Activated CD4-positive, alpha-beta T cell treated with anti-CD3 and anti-CD28 coated beads, Interleukin-2, amount 10 ng/mL, durations not matched to agents 7 days and 5 days (primary cell): ENCODE results near the gene MARK1. TPM values are rescaled to one million over a fixed set of nuclear protein-coding genes. Genes with fewer than 3 reads are reported as not detected.

Experiments used
- CTCF ChIA-PET: fragments of 350-600 bp; sonication (Branson Sonifier 250); formaldehyde crosslinking; loops from one replicate; lab custom pipeline; 2021; ENCODE audit warnings: antibody characterized with exemption; lab: Charles Lee
- POLR2A ChIA-PET: fragments of 350-600 bp; sonication (Branson Sonifier 250); formaldehyde crosslinking; loops from one replicate; lab custom pipeline; 2021; ENCODE audit warnings: antibody characterized with exemption; lab: Charles Lee
- DNase-seq: peaks from one replicate; pipeline ENCODE4 v3.0.0-alpha.2; 2020
- H3K27ac Mint-ChIP-seq: one replicate; pipeline ENCODE4 v1.8.0; 2021; ENCODE audit warnings: mild to moderate bottlenecking, moderate library complexity, mixed read lengths
- H3K27me3 Mint-ChIP-seq: one replicate; pipeline ENCODE4 v1.8.0; 2021; ENCODE audit warnings: mixed read lengths
- H3K36me3 Mint-ChIP-seq: one replicate; pipeline ENCODE4 v1.8.0; 2021; ENCODE audit warnings: low read depth, mixed read lengths
- H3K4me1 Mint-ChIP-seq: one replicate; pipeline ENCODE4 v1.8.0; 2021; ENCODE audit warnings: mixed read lengths
- H3K4me3 Mint-ChIP-seq: one replicate; pipeline ENCODE4 v1.8.0; 2021; ENCODE audit warnings: mild to moderate bottlenecking, moderate library complexity, mixed read lengths
- H3K9me3 Mint-ChIP-seq: one replicate; pipeline ENCODE4 v1.8.0; 2021; ENCODE audit warnings: mixed read lengths
- total RNA-seq, 2 experiments: library from RNA; stranded (reverse); gene quantifications; one replicate each; pipeline ENCODE4 v1.2.3, GENCODE V29; 2021

MARK1 gene
- total RNA-seq, 2 experiments from 2014 or later: not detected

DNA sequence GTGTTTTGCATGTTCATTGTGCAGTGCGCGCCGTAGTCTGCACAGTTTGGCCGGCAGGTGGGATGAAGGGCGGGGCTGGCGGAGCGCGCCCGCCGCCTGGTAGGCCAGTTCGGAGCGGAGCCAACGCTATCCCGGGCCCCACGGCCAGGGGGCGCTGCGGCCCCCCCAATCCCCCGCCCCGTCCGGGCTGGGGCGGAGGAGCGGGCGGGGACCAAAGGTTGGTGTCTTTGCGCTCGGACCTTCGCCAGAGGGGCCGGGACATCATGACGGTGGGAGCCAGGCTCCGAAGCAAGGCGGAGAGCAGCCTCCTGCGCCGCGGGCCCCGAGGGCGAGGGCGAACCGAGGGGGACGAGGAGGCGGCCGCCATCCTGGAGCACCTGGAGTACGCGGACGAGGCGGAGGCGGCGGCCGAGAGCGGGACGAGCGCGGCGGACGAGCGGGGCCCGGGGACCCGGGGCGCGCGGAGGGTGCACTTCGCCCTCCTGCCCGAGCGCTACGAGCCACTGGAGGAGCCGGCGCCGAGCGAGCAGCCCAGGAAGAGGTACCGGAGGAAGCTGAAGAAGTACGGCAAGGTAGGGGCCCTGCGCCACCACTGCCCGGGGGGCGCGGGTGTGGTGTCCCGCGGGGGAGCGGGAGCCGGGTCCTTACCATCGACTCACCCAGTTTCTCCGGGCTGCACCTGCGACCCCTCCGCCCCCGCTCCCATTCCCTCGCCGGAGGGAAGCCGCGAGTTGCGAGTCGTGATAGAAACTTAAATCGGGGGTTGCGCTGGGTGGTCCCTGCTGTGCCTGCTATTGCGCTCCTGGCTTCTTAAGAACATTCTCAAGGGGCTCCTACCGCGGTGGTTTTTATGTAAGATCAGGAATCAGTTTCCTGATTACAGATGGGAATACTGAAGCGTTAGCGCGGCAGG is 162.5 kb downstream of the MARK1 start, which contains the start of gene C1orf115:
TSS of gene C1orf115 (plus strand) at position 224 of the 913 bp plus-strand sequence. CDS start at position 264, 40 bp downstream.
- Mint-ChIP-seq H3K4me3 (peak within 1 kb of the TSS; percentile 75), H3K27ac (peak within 1 kb of the TSS; percentile 68), H3K9me3 (no peaks in the 10 kb centered on the region), H3K36me3 (no peaks in the 10 kb centered on the region), H3K4me1 (peaks cover 4% of the 10 kb centered on the region), H3K27me3 (peaks cover 24% of the 10 kb centered on the region)
- DNase-seq: peak; percentile 72
- CTCF ChIA-PET: no interaction called here
- POLR2A ChIA-PET: no interaction called here

DNA sequence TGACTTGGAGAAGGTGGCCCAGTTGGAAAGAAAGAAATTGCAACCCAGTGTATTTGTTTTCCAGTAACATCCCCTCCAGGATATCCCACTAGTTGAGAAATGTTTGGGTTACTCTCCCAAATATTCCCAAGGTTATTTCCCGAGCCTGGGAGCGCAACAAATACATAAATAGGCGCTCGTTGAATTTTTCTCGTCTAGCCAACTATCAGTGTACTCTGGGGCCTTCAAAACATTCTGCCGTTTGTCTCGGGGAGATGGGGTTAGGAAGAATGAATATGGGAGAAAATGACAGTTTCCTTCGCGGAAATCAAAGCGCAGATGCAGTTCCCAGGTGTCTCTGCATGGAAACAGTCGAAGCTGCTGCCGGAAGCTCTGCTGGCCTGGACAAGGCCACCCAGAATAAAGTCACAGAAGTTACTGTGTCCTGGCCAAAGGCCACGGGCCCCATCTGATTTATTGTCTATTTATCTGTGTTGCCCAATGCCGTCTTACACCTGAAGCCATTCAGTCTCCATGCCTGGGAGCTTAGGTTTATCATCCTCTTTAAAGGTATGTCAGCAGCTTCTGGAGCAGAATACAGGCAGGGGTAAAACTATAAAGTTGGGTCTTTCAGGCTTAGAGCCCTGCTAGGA is 163.2 kb downstream of the MARK1 start:
- Mint-ChIP-seq H3K4me3 (peak overlapping the region; percentile 38), H3K4me1 (peaks cover 4% of the 10 kb centered on the region), H3K36me3 (no peaks in the 10 kb centered on the region), H3K9me3 (no peaks in the 10 kb centered on the region), H3K27ac (no peak overlapping the region), H3K27me3 (peaks cover 24% of the 10 kb centered on the region)
- ChIA-PET CTCF (no interaction called here), POLR2A (no interaction called here)
- no peak for DNase-seq

DNA sequence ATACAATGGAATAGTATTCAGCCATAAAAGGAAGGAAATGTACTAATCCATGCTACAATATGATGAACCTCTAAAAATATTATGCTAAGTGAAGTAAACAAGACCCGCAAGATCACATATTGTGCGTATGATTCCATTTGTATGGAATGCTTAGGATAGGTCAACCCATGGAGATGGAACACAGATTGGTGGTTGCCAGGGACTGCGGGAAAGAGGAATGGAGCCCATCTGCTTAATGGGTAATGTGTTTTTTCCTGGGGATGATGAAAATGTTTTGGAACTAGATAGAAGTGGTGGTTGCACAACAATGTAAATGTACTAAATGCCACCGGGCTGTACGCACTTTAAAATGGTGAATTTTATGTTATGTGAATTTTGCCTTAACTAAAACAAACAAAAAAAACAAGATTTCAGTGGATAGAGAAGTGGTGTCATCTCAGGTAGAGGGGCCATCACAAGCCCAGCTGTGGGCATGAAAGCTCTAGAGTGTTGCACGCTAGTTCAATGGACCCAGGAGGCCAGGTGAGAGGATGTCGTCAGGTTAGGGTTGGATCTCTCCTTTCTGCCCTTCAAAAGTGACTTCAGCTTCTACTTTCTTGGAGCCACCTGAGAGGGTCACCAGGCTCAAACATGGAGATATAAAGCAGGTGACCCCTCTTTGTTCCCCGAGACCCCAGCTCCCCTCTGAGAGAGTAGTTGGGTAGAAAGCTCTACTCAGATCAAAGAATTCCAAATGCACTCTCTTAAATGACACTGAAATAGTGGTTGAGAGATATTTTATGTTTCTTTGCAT is 164.7 kb downstream of the MARK1 start:
- no peak overlapping the region for H3K27ac Mint-ChIP-seq
- H3K36me3 Mint-ChIP-seq: no peaks in the 10 kb centered on the region
- no peak for DNase-seq
- H3K9me3 Mint-ChIP-seq: no peaks in the 10 kb centered on the region
- peaks cover 4% of the 10 kb centered on the region for H3K4me1 Mint-ChIP-seq
- H3K4me3 Mint-ChIP-seq: no peak overlapping the region
- peaks cover 24% of the 10 kb centered on the region for H3K27me3 Mint-ChIP-seq
- ChIA-PET CTCF (interaction anchor here (1.2 kb wide), 1 partner anchor 8 kb away, joined by 4 read pairs; no protein-coding TSS in a partner anchor), POLR2A (no interaction called here)

DNA sequence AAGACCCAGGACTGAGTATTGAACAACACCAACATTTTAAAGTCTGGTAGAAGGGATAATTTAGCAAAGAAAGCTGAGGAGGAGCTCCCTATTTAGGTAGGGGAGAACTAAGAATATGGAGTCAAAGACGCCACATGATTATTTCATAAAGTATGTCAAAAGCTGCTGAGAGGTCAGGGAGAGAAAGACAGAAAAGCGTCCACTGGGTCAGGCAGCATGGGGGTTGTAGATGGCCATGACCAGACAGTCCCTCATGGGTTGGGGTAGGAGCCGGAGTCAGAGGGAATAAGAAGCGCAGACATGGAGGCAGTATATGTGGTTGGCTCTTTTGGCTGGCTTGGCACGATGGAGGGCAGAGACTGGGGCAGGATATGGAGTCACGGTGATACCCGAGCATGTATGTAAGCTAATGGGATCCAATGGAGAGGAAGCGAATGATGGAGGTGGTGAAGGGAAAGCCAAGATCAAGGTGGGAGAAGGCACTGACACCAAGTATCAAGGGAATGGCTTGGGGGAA is 167.0 kb downstream of the MARK1 start:
- H3K36me3 Mint-ChIP-seq: no peaks in the 10 kb centered on the region
- CTCF ChIA-PET: no interaction called here
- no peaks in the 10 kb centered on the region for H3K9me3 Mint-ChIP-seq
- peaks cover 21% of the 10 kb centered on the region for H3K27me3 Mint-ChIP-seq
- no peak for DNase-seq
- H3K4me3 Mint-ChIP-seq: no peak overlapping the region
- POLR2A ChIA-PET: no interaction called here
- peaks cover under 1% of the 10 kb centered on the region for H3K4me1 Mint-ChIP-seq
- no peak overlapping the region for H3K27ac Mint-ChIP-seq

DNA sequence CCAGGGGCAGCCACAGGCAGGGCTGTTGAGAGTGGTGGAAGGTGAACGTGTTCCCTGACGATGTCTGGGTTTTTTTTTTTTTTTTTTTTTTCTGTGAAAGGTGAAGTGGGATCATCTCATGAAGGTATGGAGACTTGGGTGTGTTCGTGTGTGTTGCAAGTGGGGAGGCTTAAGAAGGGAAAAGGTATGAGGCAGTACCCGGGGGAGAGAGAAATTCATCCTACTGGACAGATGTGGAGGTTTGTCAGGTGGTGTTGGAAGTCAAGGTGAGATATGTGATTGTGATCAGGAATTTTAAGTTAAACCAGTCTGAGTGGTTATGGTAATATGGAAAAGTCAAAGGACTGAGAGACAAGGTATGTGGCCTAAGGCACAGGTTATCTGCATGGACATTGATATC is 167.5 kb downstream of the MARK1 start:
- ChIA-PET POLR2A (no interaction called here), CTCF (no interaction called here)
- no peak for DNase-seq
- Mint-ChIP-seq H3K36me3 (no peaks in the 10 kb centered on the region), H3K4me1 (no peaks in the 10 kb centered on the region), H3K27me3 (peaks cover 20% of the 10 kb centered on the region), H3K9me3 (no peaks in the 10 kb centered on the region), H3K27ac (no peak overlapping the region), H3K4me3 (no peak overlapping the region)

DNA sequence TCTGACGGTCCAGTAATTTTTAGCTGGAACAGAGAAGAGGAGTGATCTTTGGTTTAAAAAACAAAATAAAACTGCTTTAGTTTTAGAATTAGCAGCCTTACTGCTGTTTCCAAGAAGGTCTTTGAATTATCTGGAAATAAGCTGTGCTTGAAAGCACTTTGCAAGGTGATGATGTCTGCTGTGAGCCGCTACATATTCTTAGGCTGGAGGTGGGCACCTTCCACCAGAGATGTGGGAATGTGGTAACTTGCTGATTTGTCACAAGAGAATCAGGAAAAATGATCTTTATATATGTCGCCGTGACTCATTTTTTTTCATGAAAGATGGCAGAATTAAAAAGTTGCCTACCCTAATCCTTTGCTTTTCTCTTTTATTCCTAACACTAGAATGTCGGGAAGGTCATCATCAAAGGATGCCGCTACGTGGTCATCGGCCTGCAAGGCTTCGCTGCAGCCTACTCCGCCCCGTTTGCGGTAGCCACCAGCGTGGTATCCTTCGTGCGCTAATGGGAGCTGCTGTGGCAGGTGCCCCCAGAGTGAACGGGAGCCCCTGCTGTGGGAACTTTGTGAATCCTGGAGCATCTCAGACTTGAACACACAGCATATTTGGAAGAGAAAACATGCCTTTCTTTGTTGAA is 168.4 kb downstream of the MARK1 start:
- DNase-seq: no peak
- Mint-ChIP-seq H3K27ac (no peak overlapping the region), H3K4me3 (no peak overlapping the region), H3K4me1 (no peaks in the 10 kb centered on the region), H3K9me3 (no peaks in the 10 kb centered on the region), H3K27me3 (peaks cover 16% of the 10 kb centered on the region), H3K36me3 (no peaks in the 10 kb centered on the region)
- POLR2A ChIA-PET: no interaction called here
- CTCF ChIA-PET: no interaction called here

DNA sequence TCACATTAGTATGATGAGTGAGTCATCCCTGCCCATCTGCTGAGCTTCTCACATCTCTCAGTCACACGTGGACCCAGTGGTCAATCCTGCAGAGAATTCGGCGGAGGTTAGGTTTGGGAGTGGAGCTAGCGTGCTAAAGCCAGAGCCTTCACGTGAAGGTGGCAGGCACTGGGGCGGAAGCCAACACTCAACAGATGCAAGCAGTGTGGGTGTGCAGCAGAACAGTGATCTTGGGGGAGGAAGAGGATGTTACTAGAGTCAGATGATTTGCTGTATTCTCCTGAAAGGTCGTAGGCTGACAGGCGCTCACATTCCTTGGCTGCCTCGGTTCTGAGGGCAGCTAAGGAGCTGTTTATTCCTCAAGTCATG is 168.9 kb downstream of the MARK1 start:
- no peak overlapping the region for H3K4me3 Mint-ChIP-seq
- H3K27me3 Mint-ChIP-seq: peaks cover 12% of the 10 kb centered on the region
- H3K27ac Mint-ChIP-seq: no peak overlapping the region
- no peaks in the 10 kb centered on the region for H3K9me3 Mint-ChIP-seq
- ChIA-PET CTCF (no interaction called here), POLR2A (no interaction called here)
- H3K36me3 Mint-ChIP-seq: no peaks in the 10 kb centered on the region
- no peaks in the 10 kb centered on the region for H3K4me1 Mint-ChIP-seq
- no peak for DNase-seq

DNA sequence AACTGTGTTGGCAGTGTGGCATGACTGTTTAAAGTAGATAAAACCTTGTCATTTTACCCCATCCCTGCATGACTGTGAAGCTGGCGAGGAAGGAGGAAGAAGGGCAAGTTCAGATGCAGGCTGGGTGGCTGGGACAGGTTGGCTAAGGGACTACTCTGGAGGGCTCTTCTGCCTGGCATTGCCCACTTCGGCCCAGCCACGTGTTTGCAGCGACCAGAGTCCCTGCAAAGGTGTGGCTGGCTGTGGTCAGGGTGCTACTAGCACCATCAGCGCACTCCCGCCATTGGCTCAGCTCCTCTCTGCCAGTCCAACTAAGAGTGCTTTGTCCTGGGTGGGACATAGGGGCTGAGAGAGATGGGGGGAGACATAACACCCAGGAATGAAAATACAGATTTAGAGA is 169.4 kb downstream of the MARK1 start:
- H3K4me3 Mint-ChIP-seq: no peak overlapping the region
- no peak overlapping the region for H3K27ac Mint-ChIP-seq
- no peaks in the 10 kb centered on the region for H3K36me3 Mint-ChIP-seq
- no peaks in the 10 kb centered on the region for H3K4me1 Mint-ChIP-seq
- peaks cover 12% of the 10 kb centered on the region for H3K27me3 Mint-ChIP-seq
- no peak for DNase-seq
- no peaks in the 10 kb centered on the region for H3K9me3 Mint-ChIP-seq
- ChIA-PET POLR2A (no interaction called here), CTCF (no interaction called here)

DNA sequence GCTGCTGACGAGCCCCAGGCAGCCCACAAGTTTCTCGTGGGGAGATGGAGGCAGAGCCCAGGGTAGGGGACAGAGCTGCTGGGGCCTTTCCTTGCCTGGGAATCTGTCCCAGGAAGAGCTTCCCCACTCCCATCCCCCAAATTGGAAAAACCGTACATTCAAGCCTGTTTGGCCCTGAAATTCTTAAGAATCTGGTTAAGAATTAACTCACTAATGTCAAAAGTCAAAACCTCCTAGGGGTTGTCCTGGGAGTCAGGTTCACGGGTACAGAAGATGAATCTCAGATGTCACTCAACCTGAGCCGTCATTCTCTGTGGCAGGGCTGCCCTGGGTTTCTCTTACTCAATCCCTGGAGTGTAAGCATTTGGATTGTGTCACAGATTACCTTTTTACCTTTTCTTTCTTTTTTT is 170.7 kb downstream of the MARK1 start:
- Mint-ChIP-seq H3K9me3 (no peaks in the 10 kb centered on the region), H3K27ac (no peak overlapping the region), H3K4me3 (no peak overlapping the region), H3K4me1 (no peaks in the 10 kb centered on the region), H3K27me3 (peaks cover 4% of the 10 kb centered on the region), H3K36me3 (no peaks in the 10 kb centered on the region)
- CTCF ChIA-PET: interaction anchor here (1.3 kb wide), 1 partner anchor 102 kb away, joined by 3 read pairs; no protein-coding TSS in a partner anchor
- POLR2A ChIA-PET: no interaction called here
- no peak for DNase-seq

DNA sequence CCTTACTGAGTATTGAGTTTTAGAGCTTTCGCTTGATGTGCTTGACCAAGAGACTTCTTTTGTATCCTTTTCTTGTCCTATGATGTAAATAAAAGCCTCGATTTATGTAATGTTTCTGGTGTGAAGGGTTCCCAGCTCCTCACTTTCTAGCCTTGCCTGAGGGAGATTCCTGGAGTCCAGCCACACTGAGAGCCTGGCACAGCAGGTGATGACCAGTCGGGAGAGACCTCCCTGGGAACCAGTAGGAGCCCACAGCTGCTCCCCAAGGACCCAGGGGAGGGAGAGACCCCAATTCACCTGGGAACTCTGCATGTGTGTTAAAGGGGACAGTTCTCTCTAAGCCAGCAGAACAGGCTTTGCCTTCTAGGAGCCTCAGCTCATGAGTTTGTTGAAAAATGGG is 171.1 kb downstream of the MARK1 start:
- POLR2A ChIA-PET: no interaction called here
- Mint-ChIP-seq H3K27me3 (peaks cover 4% of the 10 kb centered on the region), H3K4me1 (no peaks in the 10 kb centered on the region), H3K36me3 (no peaks in the 10 kb centered on the region), H3K4me3 (no peak overlapping the region), H3K9me3 (no peaks in the 10 kb centered on the region), H3K27ac (no peak overlapping the region)
- CTCF ChIA-PET: interaction anchor here (0.7 to 1.3 kb wide), 2 partner anchors 101 to 1185 kb away, joined by 3 read pairs; no protein-coding TSS in a partner anchor
- DNase-seq: no peak

DNA sequence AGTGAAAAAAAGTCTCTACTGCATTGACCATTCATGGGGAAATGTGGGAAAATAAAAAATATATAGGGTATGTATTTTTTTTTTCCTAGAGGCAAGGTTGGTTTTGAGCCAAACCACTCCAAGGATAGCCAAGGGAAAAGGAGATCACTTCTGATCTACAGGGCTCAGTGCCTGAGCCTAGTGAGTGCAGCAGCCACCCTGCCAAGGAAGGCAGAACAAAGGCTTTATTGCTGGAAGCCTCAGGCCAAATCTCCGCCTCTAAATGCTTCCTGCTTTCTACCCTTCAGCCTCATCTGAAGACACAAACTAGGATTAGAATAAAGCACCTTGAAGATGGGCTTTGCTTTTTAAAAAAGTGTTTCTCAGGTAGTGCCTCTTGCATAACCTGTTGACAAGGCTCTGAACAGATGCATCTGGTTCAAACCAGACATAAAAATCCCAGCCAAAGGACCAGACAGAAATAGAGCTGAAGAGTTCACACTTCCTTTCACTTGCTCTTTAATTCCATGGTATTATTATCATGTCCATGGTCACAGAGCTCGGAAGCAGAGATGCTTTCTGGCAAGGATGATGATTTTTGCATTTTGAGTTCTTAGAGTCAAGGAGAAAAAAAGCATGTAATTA is 172.7 kb downstream of the MARK1 start:
- POLR2A ChIA-PET: no interaction called here
- Mint-ChIP-seq H3K36me3 (no peaks in the 10 kb centered on the region), H3K27ac (no peak overlapping the region), H3K4me1 (no peaks in the 10 kb centered on the region), H3K27me3 (peaks cover 4% of the 10 kb centered on the region), H3K9me3 (no peaks in the 10 kb centered on the region), H3K4me3 (no peak overlapping the region)
- no peak for DNase-seq
- CTCF ChIA-PET: no interaction called here

DNA sequence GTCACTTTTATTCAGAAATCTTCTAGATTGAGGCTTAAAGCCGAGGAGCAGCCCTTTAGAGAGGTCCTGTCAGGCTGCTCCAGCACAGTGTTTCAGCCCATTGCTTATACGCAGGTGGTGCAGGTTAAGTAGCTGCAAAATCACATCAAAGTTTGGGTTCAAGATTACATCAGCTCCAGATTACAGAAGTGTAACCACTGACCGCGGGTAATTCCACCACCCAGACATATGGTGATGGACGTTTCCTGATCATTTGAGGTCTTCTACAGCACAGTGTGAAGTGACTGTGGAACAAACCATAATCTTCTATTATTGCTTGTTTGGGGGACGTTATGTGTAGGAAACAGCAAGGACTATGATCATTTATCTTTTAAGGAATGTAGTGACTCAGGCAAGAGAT is 174.0 kb downstream of the MARK1 start:
- POLR2A ChIA-PET: no interaction called here
- CTCF ChIA-PET: interaction anchor here (1.2 kb wide), 1 partner anchor 31 kb away, joined by 4 read pairs; no protein-coding TSS in a partner anchor
- H3K9me3 Mint-ChIP-seq: no peaks in the 10 kb centered on the region
- H3K4me1 Mint-ChIP-seq: no peaks in the 10 kb centered on the region
- H3K36me3 Mint-ChIP-seq: no peaks in the 10 kb centered on the region
- no peak overlapping the region for H3K27ac Mint-ChIP-seq
- no peak overlapping the region for H3K4me3 Mint-ChIP-seq
- DNase-seq: no peak
- H3K27me3 Mint-ChIP-seq: peaks cover 4% of the 10 kb centered on the region
